Testis (tissue), 3 donors: ENCODE data around the gene SLC5A10. TPM values are rescaled to one million over a fixed set of nuclear protein-coding genes. Genes with fewer than 3 reads are reported as not detected.
A peak's percentile ranks its signal among the peaks of the same experiment; 100 is the strongest.

Source experiments
- DNase-seq: peaks from one replicate; pipeline ENCODE4 v3.0.0-alpha.2; 2019
- H3K27ac ChIP-seq, 2 donors: fragments of 200-600 bp; sonication (generic); one replicate each; pipeline ENCODE4 v1.5.1; 2019
- H3K27me3 ChIP-seq: fragments of 200-600 bp; sonication (generic); one replicate; pipeline ENCODE4 v1.5.1; 2019
- H3K36me3 ChIP-seq: fragments of 200-600 bp; sonication (generic); one replicate; pipeline ENCODE4 v1.5.1; 2017; ENCODE audit warnings: low read depth; ENCODE audit errors: missing control alignments
- H3K4me1 ChIP-seq: fragments of 200-600 bp; sonication (generic); one replicate; pipeline ENCODE4 v1.5.1; 2019
- H3K4me3 ChIP-seq, 2 donors: fragments of 200-600 bp; sonication (generic); one replicate each; pipeline ENCODE4 v1.5.1; 2017 to 2019
- H3K9me3 ChIP-seq: fragments of 200-600 bp; sonication (generic); one replicate; pipeline ENCODE4 v1.5.1; 2017
- POLR2A ChIP-seq: fragments of 450-650 bp; IDR thresholded peaks from one replicate; pipeline ENCODE4 v1.6.1; 2017; ENCODE audit warnings: antibody characterized with exemption, mild to moderate bottlenecking, moderate library complexity
- WGBS, 2 donors: methylation state at CpG; one replicate each; pipeline ENCODE4 v1.1.5; 2018; 5-methylcytosine and 5-hydroxymethylcytosine counted together
- intact Hi-C: fragments of 100-400 bp; cut with DNase I; formaldehyde crosslinking; loops from one replicate; pipeline ENCODE4 v1.15.1; 2023; ENCODE audit warnings: low total_unique reads
- polyA plus RNA-seq: library from polyadenylated mRNA; stranded (reverse); fragments of 350-450 nt; fragmentation: Illumina TruSeq; extraction: RNeasy Lipid Tissue Mini Kit (QIAGEN cat#74804); gene quantifications from one replicate; pipeline ENCODE4 v1.2.3, GENCODE V29; 2014; ENCODE audit warnings: low read depth, low replicate concordance; ENCODE audit not compliant: insufficient read depth
- total RNA-seq, 2 donors: library from RNA; depleted of rRNA; stranded (reverse); fragments of >200 nt; gene quantifications; one replicate each; pipeline ENCODE4 v1.2.3, GENCODE V29; 2016
- TF ChIP-seq, protein P1 (sequence below), 3 experiments: fragments of 450-650 bp in 2 of 3; fragments of 200-600 bp in 1 of 3; sonication (generic) in 1 of 3; IDR thresholded peaks; one replicate each; pipeline ENCODE4 v1.5.1; 2016 to 2019; ENCODE audit warnings: antibody characterized with exemption in 3 of 3, mild to moderate bottlenecking in 2 of 3, moderate library complexity in 1 of 3

Gene SLC5A10
- total and polyA plus RNA-seq, 3 donors from 2014 or later, result 0.98 to 1.1 (median 1.1) TPM

DNA sequence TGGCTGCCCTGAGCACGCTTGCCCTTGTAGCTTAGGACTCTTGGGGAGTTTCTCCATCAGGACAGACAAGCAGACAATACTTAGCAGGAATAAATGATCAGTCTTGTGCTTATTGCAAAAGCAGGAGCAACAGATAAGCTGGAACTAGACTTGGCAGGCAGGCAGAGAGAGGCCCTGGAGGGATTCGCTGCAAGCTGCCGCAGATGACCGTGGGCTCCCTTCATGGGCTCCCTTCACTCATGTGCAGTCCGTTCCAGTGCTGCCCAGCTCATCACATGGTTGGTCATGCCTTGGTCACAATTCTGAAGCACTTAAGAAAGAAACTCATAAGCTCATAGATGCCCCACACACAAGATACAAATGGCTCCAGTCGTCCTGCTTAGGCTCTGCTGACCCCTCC, 2.4 kb upstream of the SLC5A10 start:
- 44 to 46% methylated on average over 6 of the region's 6 CpGs for WGBS, 2 donors
- no peaks in the 10 kb centered on the region for H3K27me3 ChIP-seq
- intact Hi-C loops, result no loop called here
- H3K27ac ChIP-seq, result no peak overlapping the region
- H3K36me3 ChIP-seq, result no peaks in the 10 kb centered on the region
- TF ChIP-seq POLR2A, result no peak
- TF ChIP-seq, protein P1, sequence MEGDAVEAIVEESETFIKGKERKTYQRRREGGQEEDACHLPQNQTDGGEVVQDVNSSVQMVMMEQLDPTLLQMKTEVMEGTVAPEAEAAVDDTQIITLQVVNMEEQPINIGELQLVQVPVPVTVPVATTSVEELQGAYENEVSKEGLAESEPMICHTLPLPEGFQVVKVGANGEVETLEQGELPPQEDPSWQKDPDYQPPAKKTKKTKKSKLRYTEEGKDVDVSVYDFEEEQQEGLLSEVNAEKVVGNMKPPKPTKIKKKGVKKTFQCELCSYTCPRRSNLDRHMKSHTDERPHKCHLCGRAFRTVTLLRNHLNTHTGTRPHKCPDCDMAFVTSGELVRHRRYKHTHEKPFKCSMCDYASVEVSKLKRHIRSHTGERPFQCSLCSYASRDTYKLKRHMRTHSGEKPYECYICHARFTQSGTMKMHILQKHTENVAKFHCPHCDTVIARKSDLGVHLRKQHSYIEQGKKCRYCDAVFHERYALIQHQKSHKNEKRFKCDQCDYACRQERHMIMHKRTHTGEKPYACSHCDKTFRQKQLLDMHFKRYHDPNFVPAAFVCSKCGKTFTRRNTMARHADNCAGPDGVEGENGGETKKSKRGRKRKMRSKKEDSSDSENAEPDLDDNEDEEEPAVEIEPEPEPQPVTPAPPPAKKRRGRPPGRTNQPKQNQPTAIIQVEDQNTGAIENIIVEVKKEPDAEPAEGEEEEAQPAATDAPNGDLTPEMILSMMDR (IDR thresholded peaks at IDR 0.05), result no peak
- peak; percentile 58 for DNase-seq
- H3K4me3 ChIP-seq, result no peak overlapping the region
- H3K9me3 ChIP-seq, result no peaks in the 10 kb centered on the region
- H3K4me1 ChIP-seq, result peaks cover 5% of the 10 kb centered on the region

DNA sequence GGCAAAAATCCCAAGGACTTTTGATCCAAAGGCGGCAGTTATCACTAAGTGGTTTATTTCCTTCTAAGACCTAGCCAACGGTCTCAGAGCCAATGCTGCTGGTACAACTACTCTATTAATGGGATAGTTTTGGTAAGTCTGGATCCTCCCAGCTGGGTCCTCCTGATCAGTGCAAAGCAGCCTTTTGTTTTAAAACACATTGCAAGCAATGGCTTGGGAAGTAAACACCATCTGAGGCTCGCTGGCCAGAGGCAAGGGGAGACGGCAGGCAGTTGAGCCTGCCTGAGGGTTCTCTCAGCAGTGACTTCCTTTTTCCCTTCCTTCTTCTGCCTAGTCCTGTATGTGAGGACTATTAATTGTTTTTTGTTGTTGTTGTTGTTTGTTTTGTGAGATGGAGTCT, 1.6 kb upstream of the SLC5A10 start:
- 40 to 50% methylated on average over 4 of the region's 4 CpGs for WGBS, 2 donors
- Histone ChIP-seq H3K4me1 (peaks cover 5% of the 10 kb centered on the region), H3K9me3 (no peaks in the 10 kb centered on the region), H3K4me3 (no peak overlapping the region), H3K27ac (no peak overlapping the region), H3K27me3 (no peaks in the 10 kb centered on the region), H3K36me3 (no peaks in the 10 kb centered on the region)
- intact Hi-C loops, result no loop called here
- DNase-seq, result peak; percentile 29
- TF ChIP-seq POLR2A, result no peak
- TF ChIP-seq, protein P1 (IDR thresholded peaks at IDR 0.05), result no peak

DNA sequence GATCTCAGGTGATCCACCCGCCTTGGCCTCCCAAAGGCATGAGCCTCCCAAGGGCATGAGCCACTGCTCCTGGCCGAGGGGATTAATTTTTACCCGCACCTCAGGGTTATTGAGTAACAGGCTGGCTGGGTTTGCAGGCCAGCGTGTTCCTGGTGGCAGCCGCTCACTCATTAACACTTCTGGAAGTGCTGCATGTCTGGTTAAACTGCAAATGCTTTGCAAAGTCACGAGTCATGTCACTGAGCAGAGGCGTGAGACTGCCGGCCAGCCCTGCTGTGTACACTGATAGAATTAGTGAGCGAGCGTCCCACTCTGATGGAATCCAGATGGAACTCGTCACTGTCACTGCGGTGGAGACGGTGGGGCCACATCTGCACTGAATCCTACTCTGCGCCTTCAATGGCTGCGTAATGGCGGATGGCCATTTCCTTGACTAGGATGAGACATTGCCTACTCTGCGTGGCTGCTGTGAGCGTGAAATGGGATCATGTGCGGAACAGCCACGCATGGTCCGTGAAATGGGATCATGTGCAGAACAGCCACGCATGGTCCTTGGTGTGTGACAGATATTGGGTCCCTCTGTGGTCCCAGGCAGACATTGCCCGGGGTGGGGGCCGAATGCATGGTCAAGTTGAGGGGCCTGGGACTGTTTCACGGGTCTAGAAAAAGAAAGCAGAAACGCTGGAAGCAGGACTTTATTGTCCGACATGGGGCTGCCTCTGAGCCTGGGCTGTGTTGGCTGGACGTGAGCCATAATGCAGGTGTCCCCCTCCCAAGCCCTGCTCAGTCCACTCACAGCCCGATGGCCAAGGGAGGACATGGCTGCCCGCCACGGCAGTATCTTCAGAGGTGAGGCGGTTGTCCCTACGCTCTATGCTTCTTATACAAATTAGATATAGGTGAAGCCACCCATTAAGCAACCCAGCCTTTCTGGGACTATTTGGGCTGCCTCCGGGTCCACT, 740 bp upstream of the SLC5A10 start:
- Histone ChIP-seq H3K4me3 (no peak overlapping the region), H3K4me1 (peaks cover 5% of the 10 kb centered on the region), H3K9me3 (no peaks in the 10 kb centered on the region), H3K27ac (no peak overlapping the region), H3K27me3 (no peaks in the 10 kb centered on the region), H3K36me3 (no peaks in the 10 kb centered on the region)
- TF ChIP-seq, protein P1 (IDR thresholded peaks at IDR 0.05), result no peak
- no peak for TF ChIP-seq POLR2A
- intact Hi-C loops, result no loop called here
- DNase-seq, result no peak
- 90 to 94% methylated on average over 33 to 34 of the region's 34 CpGs for WGBS, 2 donors

DNA sequence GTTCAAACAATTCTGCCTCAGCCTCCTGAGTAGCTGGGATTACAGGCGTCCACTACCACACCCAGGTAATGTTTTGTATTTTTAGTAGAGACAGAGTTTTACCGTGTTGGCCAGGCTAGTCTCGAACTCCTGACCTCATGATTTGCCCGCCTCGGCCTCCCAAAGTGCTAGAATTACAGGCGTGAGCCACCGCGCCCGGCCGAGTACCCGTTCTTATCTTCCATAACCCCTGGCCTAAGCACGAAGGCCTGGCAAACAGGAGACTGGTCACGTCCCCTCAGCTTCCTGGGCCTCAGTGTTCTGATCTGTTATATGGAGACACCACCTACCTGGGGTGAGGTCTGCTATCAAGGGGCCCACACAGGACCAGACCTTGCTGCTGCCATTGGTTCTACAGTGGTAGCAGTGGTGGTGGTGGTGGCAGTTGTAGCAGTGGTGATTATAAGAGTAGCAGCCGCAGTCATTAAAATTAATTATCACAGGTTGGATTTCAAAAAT, 1.3 kb downstream of the SLC5A10 start:
- 95% methylated on average over 14 of the region's 14 CpGs for WGBS, 2 donors

More for the DNA sequence above, 1.3 kb downstream of the SLC5A10 start:
- Histone ChIP-seq H3K4me3 (no peak overlapping the region), H3K9me3 (no peaks in the 10 kb centered on the region), H3K27ac (no peak overlapping the region), H3K27me3 (no peaks in the 10 kb centered on the region), H3K36me3 (no peaks in the 10 kb centered on the region), H3K4me1 (peaks cover 5% of the 10 kb centered on the region)
- TF ChIP-seq POLR2A, result no peak
- TF ChIP-seq, protein P1 (IDR thresholded peaks at IDR 0.05), result no peak
- no peak for DNase-seq
- intact Hi-C loops, result no loop called here
